Lower leg skin (tissue), 4 donors: Measurements from ENCODE around the gene CIB4. TPM values are rescaled to one million over a fixed set of nuclear protein-coding genes. Genes with fewer than 3 reads are reported as not detected.

Experiments used
- DNase-seq, 2 donors: peaks; one replicate each; pipeline ENCODE4 v3.0.0-alpha.2; 2019; ENCODE audit warnings: low spot score in 2 of 2
- H3K4me3 ChIP-seq: fragments of 200-600 bp; sonication (generic); 2 replicates; pipeline ENCODE4 v1.5.1; 2017; ENCODE audit warnings: mild to moderate bottlenecking, low read depth; ENCODE audit not compliant: poor library complexity, severe bottlenecking
- POLR2A ChIP-seq, 2 donors: fragments of 450-650 bp; IDR thresholded peaks; one replicate each; pipeline ENCODE4 v1.6.1; 2016 to 2017; ENCODE audit warnings: antibody characterized with exemption in 2 of 2, mild to moderate bottlenecking in 1 of 2, moderate library complexity in 1 of 2
- WGBS, 2 donors: methylation state at CpG; one replicate each; pipeline ENCODE4 v1.1.5; 2018; 5-methylcytosine and 5-hydroxymethylcytosine counted together
- intact Hi-C: fragments of 100-400 bp; cut with DNase I; formaldehyde crosslinking; loops from one replicate; pipeline ENCODE4 v1.15.0; 2023; ENCODE audit warnings: low total_unique reads
- total RNA-seq, 4 donors: library from RNA; depleted of rRNA; stranded (reverse); fragments of >200 nt; gene quantifications; one replicate each; pipeline ENCODE4 v1.1.0, GENCODE V29; 2016
- TF ChIP-seq, protein P1 (sequence below), 3 donors: fragments of 450-650 bp; IDR thresholded peaks; one replicate each; pipeline ENCODE4 v1.5.1; 2016; ENCODE audit warnings: antibody characterized with exemption in 3 of 3, mild to moderate bottlenecking in 3 of 3, moderate library complexity in 2 of 3

Gene CIB4
- total RNA-seq, 4 donors from 2014 or later, result not detected

DNA sequence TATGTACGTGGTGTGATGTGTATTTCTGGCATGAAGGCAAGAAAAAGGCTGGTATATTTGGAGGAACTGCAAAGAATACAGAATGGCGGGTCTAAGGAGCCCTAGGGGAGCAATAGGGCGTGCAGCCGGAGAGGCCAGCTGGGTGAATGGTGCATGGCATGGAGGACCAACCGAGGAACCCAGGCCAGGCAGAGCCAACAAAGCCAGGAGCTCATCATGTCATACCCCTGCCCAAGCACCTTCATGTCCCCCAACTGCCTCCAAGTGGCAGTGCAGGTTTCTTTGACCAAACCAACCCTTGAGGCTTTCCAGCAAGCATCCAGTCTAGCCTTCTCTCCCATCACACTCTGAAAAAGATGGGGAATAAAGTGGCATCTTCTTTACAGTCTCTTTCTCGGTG lies 42.4 kb upstream of the CIB4 start:
- TF ChIP-seq, protein P1, sequence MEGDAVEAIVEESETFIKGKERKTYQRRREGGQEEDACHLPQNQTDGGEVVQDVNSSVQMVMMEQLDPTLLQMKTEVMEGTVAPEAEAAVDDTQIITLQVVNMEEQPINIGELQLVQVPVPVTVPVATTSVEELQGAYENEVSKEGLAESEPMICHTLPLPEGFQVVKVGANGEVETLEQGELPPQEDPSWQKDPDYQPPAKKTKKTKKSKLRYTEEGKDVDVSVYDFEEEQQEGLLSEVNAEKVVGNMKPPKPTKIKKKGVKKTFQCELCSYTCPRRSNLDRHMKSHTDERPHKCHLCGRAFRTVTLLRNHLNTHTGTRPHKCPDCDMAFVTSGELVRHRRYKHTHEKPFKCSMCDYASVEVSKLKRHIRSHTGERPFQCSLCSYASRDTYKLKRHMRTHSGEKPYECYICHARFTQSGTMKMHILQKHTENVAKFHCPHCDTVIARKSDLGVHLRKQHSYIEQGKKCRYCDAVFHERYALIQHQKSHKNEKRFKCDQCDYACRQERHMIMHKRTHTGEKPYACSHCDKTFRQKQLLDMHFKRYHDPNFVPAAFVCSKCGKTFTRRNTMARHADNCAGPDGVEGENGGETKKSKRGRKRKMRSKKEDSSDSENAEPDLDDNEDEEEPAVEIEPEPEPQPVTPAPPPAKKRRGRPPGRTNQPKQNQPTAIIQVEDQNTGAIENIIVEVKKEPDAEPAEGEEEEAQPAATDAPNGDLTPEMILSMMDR (IDR thresholded peaks at IDR 0.05), result no peak
- no peak for TF ChIP-seq POLR2A (IDR thresholded peaks at IDR 0.05)
- no peak for DNase-seq
- WGBS, 2 donors, result 83 to 92% methylated on average over 6 of the region's 6 CpGs
- intact Hi-C loops, result no loop called here
- H3K4me3 ChIP-seq, result no peak overlapping the region

DNA sequence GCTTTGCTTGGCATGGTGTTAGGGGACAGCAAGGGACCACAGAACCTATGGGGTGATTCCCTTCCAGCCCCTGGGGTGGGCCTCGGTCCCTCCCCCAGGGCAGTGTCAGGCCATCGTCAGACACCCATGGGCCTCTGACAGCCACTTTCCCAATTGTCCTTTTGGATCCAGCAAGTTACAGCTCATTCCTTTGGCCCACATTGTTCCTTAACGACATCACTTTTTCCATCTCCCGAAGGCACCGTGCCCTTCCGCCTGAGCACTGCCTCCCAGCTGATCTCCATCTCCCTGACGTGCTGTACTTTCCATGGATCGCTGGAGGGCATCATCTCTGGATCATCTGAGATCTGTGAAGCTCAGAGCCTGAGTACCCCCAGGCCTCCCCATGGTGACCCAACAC lies 41.0 kb upstream of the CIB4 start:
- intact Hi-C loops, result no loop called here
- H3K4me3 ChIP-seq, result no peak overlapping the region
- 60 to 61% methylated on average over 8 of the region's 8 CpGs for WGBS, 2 donors
- TF ChIP-seq, protein P1 (IDR thresholded peaks at IDR 0.05), result no peak
- no peak for TF ChIP-seq POLR2A (IDR thresholded peaks at IDR 0.05)
- no peak for DNase-seq

DNA sequence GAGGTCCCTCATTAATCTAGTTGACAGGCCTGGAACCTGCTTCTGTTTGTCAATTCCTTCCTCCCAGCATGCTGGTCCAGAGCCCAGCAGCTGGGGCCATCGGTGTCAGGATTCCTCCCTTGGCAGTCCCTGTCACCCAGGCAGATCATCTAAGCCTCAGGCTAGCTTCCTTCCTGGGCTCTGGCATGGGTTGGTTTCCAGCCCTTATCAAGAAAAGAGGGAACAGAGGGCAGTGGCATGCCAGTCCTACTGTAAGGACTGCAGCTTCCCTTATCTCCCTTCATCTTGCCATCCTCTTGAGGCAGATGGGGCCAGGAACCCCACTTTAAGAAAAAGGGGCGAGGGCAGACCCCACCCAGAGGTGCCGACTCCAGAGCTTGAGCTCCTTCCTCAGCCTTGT lies 40.5 kb upstream of the CIB4 start:
- intact Hi-C loops, result no loop called here
- WGBS, 2 donors, result 62 to 66% methylated on average over 3 of the region's 3 CpGs
- H3K4me3 ChIP-seq, result no peak overlapping the region
- TF ChIP-seq, protein P1 (IDR thresholded peaks at IDR 0.05), result no peak
- no peak for TF ChIP-seq POLR2A (IDR thresholded peaks at IDR 0.05)
- DNase-seq, result no peak

DNA sequence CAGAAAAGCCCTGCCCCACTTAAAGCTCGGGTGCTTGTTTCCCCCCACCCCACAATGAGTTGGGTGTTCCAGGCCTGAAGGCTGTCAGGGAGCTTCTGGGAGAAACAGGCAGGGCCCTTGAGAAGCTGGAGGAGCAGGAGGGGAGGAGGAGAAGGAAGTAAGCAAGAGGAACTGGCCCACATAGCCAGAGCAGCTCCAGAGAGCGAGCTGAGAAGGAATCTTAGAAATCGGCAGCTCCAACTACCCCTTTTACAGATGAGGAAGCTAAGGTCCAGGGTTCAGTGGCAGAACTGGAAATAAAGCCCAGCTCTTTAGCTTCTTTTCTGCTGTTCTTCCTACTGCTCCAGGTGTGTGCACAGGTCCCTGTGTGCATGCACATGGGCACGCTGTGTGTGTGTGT lies 38.7 kb upstream of the CIB4 start:
- intact Hi-C loops, result no loop called here
- WGBS, 2 donors, result 73 to 82% methylated on average over 4 of the region's 4 CpGs
- no peak overlapping the region for H3K4me3 ChIP-seq
- no peak for DNase-seq
- TF ChIP-seq, protein P1 (IDR thresholded peaks at IDR 0.05), result no peak

DNA sequence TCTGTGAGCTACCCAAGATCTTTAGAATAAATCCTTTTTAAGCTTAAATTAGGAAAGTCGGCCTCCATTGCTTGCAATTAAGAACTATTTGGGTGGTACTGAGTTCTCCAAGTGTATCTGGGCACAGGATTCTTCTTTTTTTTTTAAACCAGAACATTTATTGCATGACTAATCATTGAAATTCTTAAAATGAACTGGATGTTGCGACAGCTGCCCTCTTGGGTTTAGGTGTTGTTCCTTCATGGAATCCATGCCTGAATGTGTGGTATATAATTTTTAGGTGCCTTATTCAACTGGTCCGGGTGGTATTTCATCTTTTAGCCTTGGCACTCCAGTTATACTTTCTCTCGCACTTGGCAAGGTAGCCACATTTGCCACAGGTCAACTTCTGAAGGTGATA lies 36.9 kb upstream of the CIB4 start:
- no peak for DNase-seq
- 85 to 92% methylated on average over 4 of the region's 4 CpGs for WGBS, 2 donors
- intact Hi-C loops, result no loop called here
- H3K4me3 ChIP-seq, result no peak overlapping the region
- TF ChIP-seq POLR2A (IDR thresholded peaks at IDR 0.05), result no peak
- TF ChIP-seq, protein P1 (IDR thresholded peaks at IDR 0.05), result no peak

DNA sequence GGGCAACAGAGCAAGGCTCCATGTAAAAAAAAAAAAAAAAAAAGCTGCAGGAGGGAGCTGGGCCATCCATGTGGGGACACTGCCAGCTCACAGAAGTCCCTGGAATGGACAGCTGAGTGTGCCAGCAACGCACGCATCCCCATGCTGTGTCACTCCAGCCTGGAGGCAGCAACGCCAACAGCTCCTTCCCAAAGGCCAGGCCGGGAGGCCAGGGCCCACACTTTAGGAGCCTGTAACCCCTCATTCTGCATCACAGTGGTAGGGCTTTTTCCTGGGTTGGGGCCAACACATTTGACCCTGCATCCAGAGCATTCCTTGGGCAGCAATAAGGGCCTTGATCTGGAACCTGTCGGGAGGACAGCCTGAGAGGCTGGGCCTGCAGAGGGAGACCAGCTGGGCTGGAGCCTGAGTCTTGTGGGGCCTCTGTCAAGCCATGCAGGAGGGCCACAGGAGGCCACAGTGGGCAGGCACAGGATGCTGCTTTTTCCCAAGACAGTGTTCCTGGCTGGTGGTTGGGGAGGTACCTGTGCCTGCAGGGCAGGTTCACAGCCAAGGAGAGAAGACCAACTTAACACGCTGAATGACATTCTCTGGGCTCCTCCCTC lies 34.6 kb upstream of the CIB4 start:
- WGBS, 2 donors, result 83 to 93% methylated on average over 5 to 6 of the region's 6 CpGs
- TF ChIP-seq, protein P1 (IDR thresholded peaks at IDR 0.05), result no peak
- DNase-seq, result no peak
- no peak overlapping the region for H3K4me3 ChIP-seq
- intact Hi-C loops, result no loop called here
